Gastrocnemius medialis (tissue), 4 donors: ENCODE measurements around the gene STX11. TPM values are rescaled to one million over a fixed set of nuclear protein-coding genes. Genes with fewer than 3 reads are reported as not detected.

ENCODE experiments used
- ATAC-seq, 2 donors: fragments of 150-250 bp; one replicate each; pipeline ENCODE4 v1.9.1; 2016
- DNase-seq, 2 donors: peaks; one replicate each; pipeline ENCODE4 v3.0.0-alpha.2; 2019
- H3K27ac ChIP-seq, 4 donors: fragments of 200-600 bp; sonication (generic); 1 replicate in 1 of 4; 2 replicates in 3 of 4; pipeline ENCODE4 v1.5.1; 2016 to 2018; ENCODE audit warnings: mild to moderate bottlenecking in 2 of 4, moderate library complexity in 1 of 4
- H3K27me3 ChIP-seq, 3 donors: fragments of 200-600 bp; sonication (generic) in 2 of 3; 1 replicate in 1 of 3; 2 replicates in 2 of 3; pipeline versions ENCODE4 v1.5.1 to v1.6.0; 2016 to 2019; ENCODE audit warnings: mild to moderate bottlenecking in 1 of 3, moderate library complexity in 1 of 3
- H3K36me3 ChIP-seq, 2 donors: fragments of 200-600 bp; sonication (generic) in 1 of 2; one replicate each; pipeline ENCODE4 v1.5.1; 2017 to 2018
- H3K4me1 ChIP-seq, 2 donors: fragments of 200-600 bp; sonication (generic) in 1 of 2; one replicate each; pipeline ENCODE4 v1.5.1; 2016 to 2017; ENCODE audit warnings: mild to moderate bottlenecking in 2 of 2
- H3K4me3 ChIP-seq, 4 donors: fragments of 200-600 bp; sonication (generic) in 3 of 4; 1 replicate in 1 of 4; 2 replicates in 3 of 4; pipeline ENCODE4 v1.5.1; 2016 to 2019; ENCODE audit warnings: mild to moderate bottlenecking in 2 of 4
- H3K9me3 ChIP-seq, 3 donors: fragments of 200-600 bp; sonication (generic) in 2 of 3; 1 replicate in 1 of 3; 2 replicates in 2 of 3; pipeline ENCODE4 v1.5.1; 2016 to 2019
- CTCF ChIP-seq, 5 experiments: fragments of 450-650 bp in 3 of 5; fragments of 200-600 bp in 2 of 5; sonication (generic) in 2 of 5; IDR thresholded peaks in 4 of 5; conservative IDR thresholded peaks in 1 of 5; 1 replicate in 4 of 5; 2 replicates in 1 of 5; pipeline ENCODE4 v1.5.1; 2016 to 2019; ENCODE audit warnings: antibody characterized with exemption in 5 of 5, mild to moderate bottlenecking in 3 of 5, moderate library complexity in 3 of 5
- POLR2A ChIP-seq, 2 donors: fragments of 450-650 bp; IDR thresholded peaks; one replicate each; pipeline ENCODE4 v1.6.1; 2017; ENCODE audit warnings: antibody characterized with exemption in 2 of 2, mild to moderate bottlenecking in 2 of 2, moderate library complexity in 2 of 2
- in situ Hi-C, 4 donors: fragments of 200-750 bp; cut with MboI; loops; one replicate each; pipeline versions ENCODE4 v1.15.0 to v1.8.0; 2017; ENCODE audit warnings: low sequenced_read_pairs in 4 of 4
- intact Hi-C: fragments of 100-400 bp; cut with DNase I; formaldehyde crosslinking; loops from one replicate; pipeline ENCODE4 v1.15.1; 2023; ENCODE audit warnings: low total_unique reads
- total RNA-seq, 4 donors: library from RNA; depleted of rRNA; stranded (reverse); fragments of >200 nt; gene quantifications; one replicate each; pipeline versions ENCODE4 v1.1.0 to v1.2.3, GENCODE V29; 2016

Gene STX11
- total RNA-seq, 4 donors from 2014 or later: 2.0 to 5.2 (median 4.3) TPM

DNA sequence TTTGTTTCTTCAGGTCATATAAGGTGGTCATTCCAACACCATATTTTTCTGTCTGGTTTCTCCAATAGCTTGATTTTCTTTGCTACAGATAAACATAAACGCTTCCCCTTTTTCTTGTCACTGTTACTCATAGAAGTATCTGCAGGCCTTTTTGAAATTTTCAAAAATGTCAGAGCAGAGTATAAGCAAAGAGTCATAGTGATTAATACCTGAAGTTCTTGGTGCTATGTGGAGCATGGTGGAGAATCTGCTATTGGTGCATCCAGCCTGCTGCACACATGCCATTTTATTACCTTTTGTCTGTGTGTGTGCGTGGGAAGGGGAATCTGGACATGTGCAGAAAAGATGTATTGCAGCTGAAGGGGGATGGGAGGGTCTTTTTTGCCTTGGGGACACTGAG, 19.7 kb downstream of the STX11 start:
- no peaks in the 10 kb centered on the region for H3K36me3 ChIP-seq
- ATAC-seq (no peak), DNase-seq (no peak)
- no peaks in the 10 kb centered on the region for H3K27me3 ChIP-seq
- TF ChIP-seq POLR2A (IDR thresholded peaks at IDR 0.05) (no peak), CTCF (IDR thresholded peaks at IDR 0.05 in 4 of 5, conservative IDR thresholded peaks at IDR 0.05 in 1 of 5) (no peak)
- in situ Hi-C loops: no loop called here
- no peaks in the 10 kb centered on the region for H3K9me3 ChIP-seq
- no peaks in the 10 kb centered on the region for H3K4me1 ChIP-seq
- no peak overlapping the region for H3K4me3 ChIP-seq
- H3K27ac ChIP-seq: no peak overlapping the region
- intact Hi-C loops: no loop called here

- in situ Hi-C loops: no loop called here
- no peaks in the 10 kb centered on the region for H3K4me1 ChIP-seq
- ATAC-seq: no peak
Observed at GRCh38 chr6:144171406-144171805, 21.1 kb downstream of the STX11 start.

GRCh38 chr6:144174006-144174405, 23.7 kb downstream of the STX11 start:
- Histone ChIP-seq H3K4me3 (no peak overlapping the region), H3K9me3 (no peaks in the 10 kb centered on the region), H3K36me3 (no peaks in the 10 kb centered on the region), H3K27me3 (no peaks in the 10 kb centered on the region), H3K27ac (no peak overlapping the region), H3K4me1 (no peaks in the 10 kb centered on the region)
- no peak for TF ChIP-seq CTCF (IDR thresholded peaks at IDR 0.05 in 4 of 5, conservative IDR thresholded peaks at IDR 0.05 in 1 of 5)
- no peak for TF ChIP-seq POLR2A (IDR thresholded peaks at IDR 0.05)
- ATAC-seq (no peak), DNase-seq (no peak)
- in situ Hi-C loops (no loop called here), intact Hi-C loops (no loop called here)

More at GRCh38 chr6:144171406-144171805, 21.1 kb downstream of the STX11 start:
- Histone ChIP-seq H3K9me3 (no peaks in the 10 kb centered on the region), H3K27me3 (no peaks in the 10 kb centered on the region), H3K36me3 (no peaks in the 10 kb centered on the region), H3K27ac (no peak overlapping the region), H3K4me3 (no peak overlapping the region)
- intact Hi-C loops: no loop called here
- DNase-seq: no peak
- TF ChIP-seq POLR2A (IDR thresholded peaks at IDR 0.05): no peak
- TF ChIP-seq CTCF (IDR thresholded peaks at IDR 0.05 in 4 of 5, conservative IDR thresholded peaks at IDR 0.05 in 1 of 5): no peak

- Histone ChIP-seq H3K27ac (no peak overlapping the region), H3K4me1 (no peaks in the 10 kb centered on the region), H3K9me3 (no peaks in the 10 kb centered on the region), H3K4me3 (no peak overlapping the region), H3K27me3 (no peaks in the 10 kb centered on the region), H3K36me3 (no peaks in the 10 kb centered on the region)
- TF ChIP-seq POLR2A (IDR thresholded peaks at IDR 0.05): no peak
- intact Hi-C loops (no loop called here), in situ Hi-C loops (no loop called here)
- ATAC-seq: no peak
- no peak for DNase-seq
Observed at GRCh38 chr6:144176043-144176442, 25.7 kb downstream of the STX11 start.

DNA sequence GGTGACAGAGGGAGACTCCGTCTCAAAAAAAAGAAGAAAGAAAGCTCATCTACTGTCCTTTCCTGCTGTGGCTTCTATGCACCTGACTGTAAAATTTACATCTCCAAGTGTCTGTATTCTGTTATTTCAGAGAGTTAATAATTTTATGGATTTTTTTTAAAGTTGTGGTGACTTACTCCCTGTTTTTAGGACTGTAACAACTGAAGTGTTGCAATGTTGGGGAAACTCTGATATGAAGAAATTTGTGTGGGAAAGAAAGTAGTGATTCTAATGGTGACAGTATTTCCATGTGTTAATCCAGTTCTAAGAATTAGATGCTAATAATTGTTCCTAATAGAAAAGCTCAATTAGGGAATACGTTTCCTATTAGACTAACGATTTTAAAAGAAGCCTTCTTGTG, 27.4 kb downstream of the STX11 start:
- Histone ChIP-seq H3K36me3 (no peaks in the 10 kb centered on the region), H3K9me3 (no peaks in the 10 kb centered on the region), H3K27me3 (no peaks in the 10 kb centered on the region), H3K27ac (no peak overlapping the region), H3K4me1 (no peaks in the 10 kb centered on the region), H3K4me3 (no peak overlapping the region)
- intact Hi-C loops: no loop called here
- TF ChIP-seq CTCF (IDR thresholded peaks at IDR 0.05 in 4 of 5, conservative IDR thresholded peaks at IDR 0.05 in 1 of 5): no peak
- TF ChIP-seq POLR2A (IDR thresholded peaks at IDR 0.05): no peak
- in situ Hi-C loops: no loop called here
- ATAC-seq (no peak), DNase-seq (no peak)
